Measurements from ENCODE around the gene DNHD1. TPM values are rescaled to one million over a fixed set of nuclear protein-coding genes. Genes with fewer than 3 reads are reported as not detected.

The DNHD1 gene
- total RNA-seq, 1 donor from 2014 or later, result 9.9 TPM

DNA sequence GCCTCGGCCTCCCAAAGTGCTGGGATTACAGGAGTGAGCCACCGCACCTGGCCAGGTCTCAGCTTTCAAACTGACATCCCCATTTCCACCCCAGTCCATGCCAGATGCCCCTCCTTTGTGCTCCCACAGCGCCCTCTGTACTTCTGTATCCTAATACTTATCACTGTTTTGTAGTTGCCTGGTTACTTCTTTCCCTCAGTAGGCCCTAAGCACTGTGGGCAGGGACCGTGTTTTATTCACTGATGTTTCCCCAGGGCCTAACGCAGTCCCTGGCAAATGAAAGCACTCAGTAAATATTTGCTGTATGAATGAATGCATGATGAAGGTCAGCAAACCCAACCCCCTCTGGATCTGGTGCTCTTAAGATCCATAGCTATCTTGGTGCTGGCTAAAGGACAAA lies 21.1 kb upstream of the DNHD1 start:
- peaks cover 6% of the 10 kb centered on the region for H3K36me3 Mint-ChIP-seq
- no peak for TF ChIP-seq CTCF (conservative IDR thresholded peaks at IDR 0.05)
- peaks cover 32% of the 10 kb centered on the region for H3K4me1 Mint-ChIP-seq (ENCODE audit: unreplicated experiment)
- peak overlapping the region; percentile 85 for H3K27ac Mint-ChIP-seq
- no peak for DNase-seq (ENCODE audit: extremely low spot score, unreplicated experiment)
- no peaks in the 10 kb centered on the region for H3K27me3 Mint-ChIP-seq
- H3K9me3 Mint-ChIP-seq, result no peaks in the 10 kb centered on the region
- peak overlapping the region; percentile 70 for H3K4me3 Mint-ChIP-seq

DNA sequence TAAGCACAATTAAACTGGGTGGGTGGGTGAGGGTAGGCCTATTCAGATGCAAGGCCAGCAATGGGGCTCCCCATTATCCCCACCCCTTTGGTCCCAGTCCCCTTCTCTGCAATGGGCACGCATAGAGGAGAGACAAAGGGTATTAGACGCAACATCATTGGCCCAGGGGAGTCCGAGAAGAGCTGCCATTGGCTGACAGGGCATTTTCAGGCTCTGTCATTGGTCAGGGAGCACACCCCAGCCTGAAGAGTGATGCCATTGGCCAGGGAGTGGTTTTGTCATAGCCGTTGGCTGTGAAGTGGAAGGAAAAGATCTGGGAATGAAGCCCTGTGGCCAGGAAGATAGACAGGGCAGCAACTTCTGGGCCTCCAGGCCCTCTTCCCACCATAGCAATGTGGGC lies 20.5 kb upstream of the DNHD1 start:
- Mint-ChIP-seq H3K27ac (peak overlapping the region; percentile 72), H3K9me3 (no peaks in the 10 kb centered on the region), H3K27me3 (no peaks in the 10 kb centered on the region), H3K4me3 (no peak overlapping the region), H3K36me3 (peaks cover 10% of the 10 kb centered on the region), H3K4me1 (ENCODE audit: unreplicated experiment) (peaks cover 29% of the 10 kb centered on the region)
- no peak for DNase-seq (ENCODE audit: extremely low spot score, unreplicated experiment)
- no peak for TF ChIP-seq CTCF (conservative IDR thresholded peaks at IDR 0.05)

- peak overlapping the region; percentile 99 for H3K27ac Mint-ChIP-seq
- no peaks in the 10 kb centered on the region for H3K9me3 Mint-ChIP-seq
- TF ChIP-seq CTCF (conservative IDR thresholded peaks at IDR 0.05), result no peak
- DNase-seq (ENCODE audit: extremely low spot score, unreplicated experiment), result no peak
- H3K36me3 Mint-ChIP-seq, result peaks cover 25% of the 10 kb centered on the region
- peaks cover 27% of the 10 kb centered on the region for H3K4me1 Mint-ChIP-seq (ENCODE audit: unreplicated experiment)
- H3K4me3 Mint-ChIP-seq, result peak overlapping the region; percentile 98
- no peaks in the 10 kb centered on the region for H3K27me3 Mint-ChIP-seq
Observed at GRCh38 chr11:6480299-6480914, 16.7 kb upstream of the DNHD1 start.

GRCh38 chr11:6481012-6481923 lies 15.8 kb upstream of the DNHD1 start, which contains the start of the genes ARFIP2 and TIMM10B:
ARFIP2 (minus strand) TSS chr11:6481331; CDS start chr11:6480421, 910 bp downstream.
TIMM10B (plus strand) TSS chr11:6481501; CDS start chr11:6481517, 16 bp downstream.
- H3K9me3 Mint-ChIP-seq, result no peaks in the 10 kb centered on the region
- H3K27ac Mint-ChIP-seq, result peak within 1 kb of the TSS; percentile 99
- H3K4me1 Mint-ChIP-seq (ENCODE audit: unreplicated experiment), result peaks cover 23% of the 10 kb centered on the region
- TF ChIP-seq CTCF (conservative IDR thresholded peaks at IDR 0.05), result no peak
- peak within 1 kb of the TSS; percentile 98 for H3K4me3 Mint-ChIP-seq
- H3K27me3 Mint-ChIP-seq, result no peaks in the 10 kb centered on the region
- peak; percentile 96 for DNase-seq (ENCODE audit: extremely low spot score, unreplicated experiment)
- H3K36me3 Mint-ChIP-seq, result peaks cover 25% of the 10 kb centered on the region

DNA sequence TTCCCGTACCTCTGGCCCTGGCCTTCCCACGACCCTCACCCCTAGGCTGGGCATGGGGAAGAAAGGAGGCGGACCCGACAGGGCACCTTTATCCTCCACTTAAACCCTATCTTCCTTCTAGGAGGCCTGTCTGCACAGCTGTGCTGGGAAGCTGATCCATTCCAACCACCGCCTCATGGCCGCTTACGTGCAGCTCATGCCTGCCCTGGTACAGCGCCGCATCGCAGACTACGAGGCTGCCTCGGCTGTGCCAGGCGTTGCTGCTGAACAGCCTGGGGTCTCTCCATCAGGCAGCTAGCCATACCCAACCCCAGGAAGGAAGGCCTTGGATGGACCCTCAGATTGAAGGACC lies 15.2 kb upstream of the DNHD1 start:
- TF ChIP-seq CTCF (conservative IDR thresholded peaks at IDR 0.05), result no peak
- peak overlapping the region; percentile 99 for H3K27ac Mint-ChIP-seq
- no peak for DNase-seq (ENCODE audit: extremely low spot score, unreplicated experiment)
- peaks cover 23% of the 10 kb centered on the region for H3K4me1 Mint-ChIP-seq (ENCODE audit: unreplicated experiment)
- peak overlapping the region; percentile 98 for H3K4me3 Mint-ChIP-seq
- peaks cover 25% of the 10 kb centered on the region for H3K36me3 Mint-ChIP-seq
- H3K27me3 Mint-ChIP-seq, result no peaks in the 10 kb centered on the region
- no peaks in the 10 kb centered on the region for H3K9me3 Mint-ChIP-seq
